Type B pancreatic cell (in vitro differentiated cells): ENCODE results near the gene FTL. TPM values are rescaled to one million over a fixed set of nuclear protein-coding genes. Genes with fewer than 3 reads are reported as not detected.

ENCODE experiments used
- DNase-seq: peaks from one replicate; pipeline ENCODE4 v3.0.0; 2021; ENCODE audit warnings: mixed read lengths; ENCODE audit not compliant: unreplicated experiment; ENCODE audit errors: extremely low spot score
- H3K27ac Mint-ChIP-seq: 2 replicates; pipeline ENCODE4 v1.8.0; 2021; ENCODE audit warnings: mild to moderate bottlenecking, mixed read lengths
- H3K27me3 Mint-ChIP-seq: 2 replicates; pipeline ENCODE4 v1.8.0; 2021; ENCODE audit warnings: mixed read lengths
- H3K36me3 Mint-ChIP-seq: 2 replicates; pipeline ENCODE4 v1.8.0; 2021; ENCODE audit warnings: mixed read lengths
- H3K4me1 Mint-ChIP-seq: one replicate; pipeline ENCODE4 v1.8.0; 2021; ENCODE audit warnings: mixed read lengths; ENCODE audit not compliant: unreplicated experiment
- H3K4me3 Mint-ChIP-seq: 2 replicates; pipeline ENCODE4 v1.8.0; 2021; ENCODE audit warnings: mild to moderate bottlenecking, mixed read lengths
- H3K9me3 Mint-ChIP-seq: 2 replicates; pipeline ENCODE4 v1.8.0; 2021; ENCODE audit warnings: mixed read lengths
- CTCF ChIP-seq: fragments of 200-600 bp; sonication (generic); conservative IDR thresholded peaks from 2 replicates; pipeline ENCODE4 v1.5.0; 2021; ENCODE audit warnings: antibody characterized with exemption, mild to moderate bottlenecking
- total RNA-seq: library from RNA; stranded (reverse); gene quantifications from 2 replicates; pipeline ENCODE4 v1.2.1, GENCODE V29; 2021; ENCODE audit warnings: low replicate concordance

Gene FTL
- total RNA-seq, 1 donor from 2014 or later = 1,657 TPM

- Mint-ChIP-seq H3K4me3 (no peak overlapping the region), H3K4me1 (peaks cover 13% of the 10 kb centered on the region), H3K27me3 (peaks cover 3% of the 10 kb centered on the region), H3K27ac (no peak overlapping the region), H3K9me3 (no peaks in the 10 kb centered on the region), H3K36me3 (peaks cover 23% of the 10 kb centered on the region)
- DNase-seq = no peak
- TF ChIP-seq CTCF = no peak
These were observed 4.4 kb downstream of the FTL start for GRCh38 chr19:48969276-48970138.

DNA sequence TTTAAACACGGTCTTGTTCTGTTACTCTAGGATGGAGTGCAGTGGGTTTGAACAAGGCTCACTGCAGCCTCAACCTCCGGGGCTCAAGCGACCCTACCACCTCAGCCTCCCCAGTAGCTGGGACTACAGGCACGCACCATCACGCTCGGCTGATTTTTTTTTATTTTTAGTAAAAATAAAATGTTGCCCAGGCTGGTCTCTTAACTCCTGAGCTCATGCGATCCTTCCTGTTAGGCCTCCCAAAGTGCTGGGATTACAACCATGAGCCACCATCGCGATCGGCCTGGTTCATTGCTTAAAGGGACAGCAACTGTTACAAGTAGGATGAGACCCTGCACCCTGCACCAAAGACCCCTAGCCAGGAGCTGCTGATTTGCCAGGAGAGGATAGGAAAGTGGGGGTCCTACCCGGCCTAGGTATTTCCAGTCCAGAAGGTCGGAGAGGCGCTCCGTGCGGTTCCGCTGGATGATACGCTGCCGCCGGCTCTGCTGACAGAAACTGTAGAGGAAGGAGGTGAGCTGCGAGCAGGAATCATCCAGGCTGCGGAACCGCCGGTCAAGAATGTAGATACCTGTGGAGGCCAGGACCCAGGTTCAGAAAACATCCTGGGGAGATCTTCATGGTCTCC, 5.1 kb downstream of the FTL start:
- Mint-ChIP-seq H3K4me3 (no peak overlapping the region), H3K27me3 (peaks cover 1% of the 10 kb centered on the region), H3K36me3 (peaks cover 23% of the 10 kb centered on the region), H3K4me1 (peaks cover 10% of the 10 kb centered on the region), H3K27ac (no peak overlapping the region), H3K9me3 (no peaks in the 10 kb centered on the region)
- no peak for DNase-seq
- TF ChIP-seq CTCF = no peak

- Mint-ChIP-seq H3K27ac (peak overlapping the region; percentile 10), H3K36me3 (peaks cover 19% of the 10 kb centered on the region), H3K27me3 (no peaks in the 10 kb centered on the region), H3K9me3 (no peaks in the 10 kb centered on the region), H3K4me1 (peaks cover 8% of the 10 kb centered on the region), H3K4me3 (no peak overlapping the region)
- peak; percentile 84 for DNase-seq
- TF ChIP-seq CTCF = peak; percentile 96
These were observed 5.8 kb downstream of the FTL start for GRCh38 chr19:48970923-48971395.

DNA sequence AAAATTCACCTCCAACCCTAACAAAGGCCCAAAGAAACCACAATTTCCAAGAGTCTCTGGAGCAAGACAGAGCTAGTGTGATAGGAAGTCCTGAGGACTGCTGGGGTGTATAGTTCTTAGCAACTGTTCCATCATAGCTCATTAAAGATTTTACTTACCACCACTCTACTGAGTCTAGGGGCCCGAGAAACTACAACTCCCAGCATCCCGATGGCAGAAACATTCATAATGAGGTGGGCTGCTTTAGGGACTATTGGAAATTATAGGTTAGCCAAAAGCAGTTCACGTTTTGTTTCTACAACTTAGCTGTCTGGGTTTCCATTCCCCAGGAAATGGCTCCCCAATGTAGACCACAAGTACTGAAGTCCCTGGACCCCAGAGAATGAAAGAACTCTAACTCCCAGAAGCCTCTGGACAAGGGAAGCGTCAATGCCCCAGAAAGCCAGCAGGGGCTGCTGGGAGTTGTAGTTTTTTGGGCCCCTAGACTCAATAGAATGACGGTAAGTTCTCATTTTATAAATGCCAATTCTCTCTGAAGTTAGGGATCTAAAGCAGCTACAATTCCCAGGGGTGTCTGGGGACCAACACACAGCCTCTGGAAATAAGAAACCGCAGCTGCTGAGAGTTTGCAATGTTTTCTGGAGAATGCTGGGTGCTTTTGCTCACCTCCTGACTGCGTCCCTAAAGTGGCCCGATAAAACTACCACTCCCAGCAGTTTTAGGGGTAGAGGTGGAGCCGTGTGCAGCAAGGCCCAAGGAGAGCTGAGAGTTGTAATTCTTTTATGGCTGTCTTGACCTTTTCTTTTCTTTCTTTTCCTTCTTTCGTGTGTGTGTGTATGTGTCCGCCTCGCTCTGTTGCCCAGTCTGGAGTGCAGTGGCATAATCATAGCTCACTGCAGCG, 11.1 kb downstream of the FTL start:
- no peak overlapping the region for H3K27ac Mint-ChIP-seq
- peaks cover 5% of the 10 kb centered on the region for H3K4me1 Mint-ChIP-seq
- H3K9me3 Mint-ChIP-seq = no peaks in the 10 kb centered on the region
- peaks cover 15% of the 10 kb centered on the region for H3K36me3 Mint-ChIP-seq
- H3K27me3 Mint-ChIP-seq = no peaks in the 10 kb centered on the region
- H3K4me3 Mint-ChIP-seq = no peak overlapping the region
- no peak for DNase-seq
- no peak for TF ChIP-seq CTCF

- Mint-ChIP-seq H3K27me3 (no peaks in the 10 kb centered on the region), H3K4me3 (no peak overlapping the region), H3K36me3 (peaks cover 16% of the 10 kb centered on the region), H3K27ac (no peak overlapping the region), H3K9me3 (no peaks in the 10 kb centered on the region), H3K4me1 (peaks cover 5% of the 10 kb centered on the region)
- no peak for DNase-seq
- no peak for TF ChIP-seq CTCF
These were observed 12.0 kb downstream of the FTL start for GRCh38 chr19:48977061-48977460.
